Rectal smooth muscle tissue (tissue), 1 donor: ENCODE measurements around the gene EID2.

ENCODE experiments used
- H3K27ac ChIP-seq: one replicate; pipeline ENCODE4 v1.7.0; 2013; ENCODE audit warnings: low read depth, low read length, inconsistent platforms
- H3K27me3 ChIP-seq: one replicate; pipeline ENCODE4 v1.7.0; 2013; ENCODE audit warnings: low read length; ENCODE audit not compliant: control insufficient read depth, insufficient read depth
- H3K36me3 ChIP-seq: one replicate; pipeline ENCODE4 v1.7.0; 2013; ENCODE audit warnings: low read length; ENCODE audit not compliant: control insufficient read depth, insufficient read depth
- H3K4me1 ChIP-seq: one replicate; pipeline ENCODE4 v1.7.0; 2013; ENCODE audit warnings: low read length; ENCODE audit not compliant: control insufficient read depth, insufficient read depth
- H3K4me3 ChIP-seq: one replicate; pipeline ENCODE4 v1.7.0; 2013; ENCODE audit warnings: low read length
- H3K9ac ChIP-seq: one replicate; pipeline ENCODE4 v1.7.0; 2013; ENCODE audit warnings: low read length

Gene EID2

GRCh38 chr19:39553082-39553652 lies 13.2 kb upstream of the EID2 start:
- H3K36me3 ChIP-seq: no peaks in the 10 kb centered on the region
- no peak overlapping the region for H3K4me3 ChIP-seq
- no peak overlapping the region for H3K9ac ChIP-seq
- no peak overlapping the region for H3K27ac ChIP-seq
- H3K4me1 ChIP-seq: peaks cover 2% of the 10 kb centered on the region
- no peaks in the 10 kb centered on the region for H3K27me3 ChIP-seq

GRCh38 chr19:39550197-39550596 lies 10.2 kb upstream of the EID2 start:
- Histone ChIP-seq H3K27ac (no peak overlapping the region), H3K36me3 (no peaks in the 10 kb centered on the region), H3K27me3 (no peaks in the 10 kb centered on the region), H3K9ac (no peak overlapping the region), H3K4me1 (no peaks in the 10 kb centered on the region), H3K4me3 (no peak overlapping the region)

DNA sequence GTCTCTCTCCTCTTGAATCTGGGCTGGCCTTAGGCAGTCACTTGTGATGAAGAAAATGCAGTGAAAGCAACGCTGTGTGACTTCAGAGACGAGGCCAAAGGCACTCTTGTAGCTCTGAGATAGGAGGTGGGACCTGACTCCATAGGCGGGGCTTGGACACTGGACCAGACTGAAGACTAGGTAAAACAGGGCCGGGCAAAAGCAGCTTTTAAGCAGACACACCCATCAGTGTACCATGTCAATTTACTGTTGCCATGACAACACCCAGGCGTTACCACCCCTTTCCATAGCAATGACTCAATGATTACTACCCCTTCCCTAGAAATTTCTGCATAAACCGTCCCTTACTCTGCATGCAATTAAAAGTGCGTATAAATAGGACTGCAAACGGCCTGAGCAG lies 6.6 kb upstream of the EID2 start:
- no peak overlapping the region for H3K9ac ChIP-seq
- no peak overlapping the region for H3K4me3 ChIP-seq
- no peak overlapping the region for H3K27ac ChIP-seq
- no peaks in the 10 kb centered on the region for H3K36me3 ChIP-seq
- no peaks in the 10 kb centered on the region for H3K27me3 ChIP-seq
- no peaks in the 10 kb centered on the region for H3K4me1 ChIP-seq

DNA sequence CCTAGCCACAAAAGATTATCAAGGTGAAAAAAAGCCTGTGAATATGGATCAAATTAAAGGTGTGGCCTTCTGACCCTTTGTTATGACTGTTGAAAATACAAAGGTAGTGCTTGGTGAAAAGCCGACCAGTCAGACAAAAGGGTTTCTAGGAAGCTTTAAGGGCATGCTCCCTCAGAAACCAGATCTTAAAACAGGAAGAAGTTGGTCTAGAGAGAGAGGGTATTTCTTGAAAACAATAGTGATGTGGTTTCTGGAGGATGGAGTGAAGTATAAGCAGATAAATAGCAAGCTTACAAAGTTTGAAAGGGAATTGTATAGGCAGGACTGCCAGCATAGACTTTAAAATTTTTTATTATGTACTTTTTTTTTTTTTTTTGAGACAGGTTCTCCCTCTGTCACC lies 5.0 kb upstream of the EID2 start:
- H3K9ac ChIP-seq: no peak overlapping the region
- H3K27ac ChIP-seq: no peak overlapping the region
- no peaks in the 10 kb centered on the region for H3K27me3 ChIP-seq
- peaks cover 3% of the 10 kb centered on the region for H3K4me1 ChIP-seq
- no peaks in the 10 kb centered on the region for H3K36me3 ChIP-seq
- no peak overlapping the region for H3K4me3 ChIP-seq

DNA sequence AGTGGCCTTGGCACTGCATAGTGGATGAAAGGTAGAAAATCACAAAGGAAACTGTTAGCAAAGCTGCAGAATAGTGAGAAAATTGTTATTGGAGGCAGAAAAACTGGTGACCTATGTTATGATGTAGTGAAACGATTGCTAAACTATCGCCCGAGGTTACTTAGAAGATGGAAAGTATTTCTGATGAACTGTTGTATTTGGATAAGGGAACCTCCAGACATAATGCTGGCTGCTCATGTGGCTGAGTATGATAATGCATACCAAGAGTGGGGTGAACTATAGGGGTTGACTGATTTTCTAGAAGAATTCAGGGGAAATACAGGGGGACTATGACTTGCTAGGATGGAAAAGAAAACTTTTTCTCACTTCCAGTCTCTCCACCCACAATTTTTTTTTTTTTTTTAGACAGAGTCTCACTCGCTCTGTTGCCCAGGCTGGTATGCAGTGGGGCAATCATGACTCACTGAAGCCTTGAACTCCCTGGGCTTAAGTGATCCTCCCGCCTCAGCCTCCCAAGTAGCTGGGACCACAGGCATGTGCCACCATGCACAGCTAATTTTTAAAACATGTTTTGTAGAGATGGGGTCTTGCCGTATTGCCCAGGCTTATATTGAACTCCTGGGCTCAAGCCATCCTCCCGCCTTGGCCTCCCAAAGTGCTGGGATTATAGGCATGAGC lies 4.4 kb upstream of the EID2 start:
- no peaks in the 10 kb centered on the region for H3K27me3 ChIP-seq
- H3K9ac ChIP-seq: no peak overlapping the region
- H3K4me3 ChIP-seq: no peak overlapping the region
- H3K36me3 ChIP-seq: no peaks in the 10 kb centered on the region
- H3K27ac ChIP-seq: no peak overlapping the region
- H3K4me1 ChIP-seq: peaks cover 3% of the 10 kb centered on the region

GRCh38 chr19:39543477-39543857 lies 3.5 kb upstream of the EID2 start:
- Histone ChIP-seq H3K4me1 (peaks cover 9% of the 10 kb centered on the region), H3K9ac (no peak overlapping the region), H3K27me3 (no peaks in the 10 kb centered on the region), H3K4me3 (no peak overlapping the region), H3K27ac (no peak overlapping the region), H3K36me3 (no peaks in the 10 kb centered on the region)

- Histone ChIP-seq H3K4me3 (no peak overlapping the region), H3K4me1 (peaks cover 9% of the 10 kb centered on the region), H3K27ac (no peak overlapping the region), H3K36me3 (no peaks in the 10 kb centered on the region), H3K9ac (no peak overlapping the region), H3K27me3 (no peaks in the 10 kb centered on the region)
Observed at GRCh38 chr19:39542206-39542605, 2.2 kb upstream of the EID2 start.

DNA sequence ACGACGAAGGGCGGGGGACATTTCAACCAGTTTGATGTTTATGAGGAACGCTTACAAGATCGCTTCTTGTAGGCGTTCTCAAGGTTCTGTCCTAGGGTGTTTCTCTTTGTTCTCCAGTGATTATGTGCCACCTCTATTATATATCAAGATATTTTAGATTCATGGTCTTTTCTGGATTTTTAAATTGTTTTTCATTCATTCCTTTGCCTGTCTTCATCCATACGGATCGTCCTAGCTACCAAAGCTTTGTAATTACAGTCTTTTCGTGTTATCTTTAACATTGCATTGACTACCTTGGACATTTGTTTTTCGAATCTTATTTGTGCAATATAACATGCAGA lies 342 bp upstream of the EID2 start:
- H3K36me3 ChIP-seq: no peaks in the 10 kb centered on the region
- no peak overlapping the region for H3K27ac ChIP-seq
- H3K4me3 ChIP-seq: peak overlapping the region; percentile 60
- no peaks in the 10 kb centered on the region for H3K27me3 ChIP-seq
- no peak overlapping the region for H3K9ac ChIP-seq
- peaks cover 9% of the 10 kb centered on the region for H3K4me1 ChIP-seq

DNA sequence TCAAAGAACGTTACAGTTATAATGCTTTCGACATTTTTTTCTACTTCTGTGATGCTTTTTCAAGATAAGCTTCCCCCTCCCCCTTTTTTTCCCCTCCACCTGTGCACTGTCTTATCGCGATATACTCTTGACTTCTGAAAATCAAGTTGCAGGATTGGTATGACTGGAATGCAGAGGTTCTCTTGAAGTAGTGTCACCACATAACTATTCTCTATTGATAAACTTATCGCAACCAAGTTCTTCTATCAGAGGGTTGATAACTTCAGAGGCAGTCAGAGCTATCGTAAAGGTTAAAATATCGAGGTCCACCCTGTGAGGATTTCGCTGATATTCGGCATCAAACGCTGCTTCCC lies 820 bp downstream of the EID2 start:
- no peaks in the 10 kb centered on the region for H3K27me3 ChIP-seq
- H3K36me3 ChIP-seq: no peaks in the 10 kb centered on the region
- H3K9ac ChIP-seq: peak overlapping the region; percentile 3
- H3K4me3 ChIP-seq: peak overlapping the region; percentile 60
- peak overlapping the region; percentile 93 for H3K27ac ChIP-seq
- H3K4me1 ChIP-seq: peaks cover 9% of the 10 kb centered on the region

DNA sequence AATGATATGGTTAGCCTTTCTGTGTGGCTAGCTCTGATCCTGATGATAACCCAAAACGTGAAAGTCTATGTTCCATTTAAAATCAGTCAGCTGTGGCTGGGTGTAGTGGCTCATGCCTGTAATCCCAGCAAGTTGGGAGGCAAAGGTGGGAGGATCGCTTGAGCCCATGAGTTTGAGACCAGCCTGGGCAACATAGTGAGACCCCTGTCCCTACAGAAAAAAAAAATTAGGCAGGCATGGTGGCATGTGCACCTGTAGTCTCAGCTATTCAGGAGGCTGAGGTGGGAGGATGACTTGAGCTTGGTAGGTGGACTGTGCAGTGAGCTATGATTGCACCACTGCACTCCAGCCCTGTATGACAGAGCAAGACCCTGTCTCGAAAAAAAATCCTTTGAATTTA lies 6.2 kb downstream of the EID2 start:
- peaks cover 10% of the 10 kb centered on the region for H3K4me1 ChIP-seq
- no peak overlapping the region for H3K27ac ChIP-seq
- no peaks in the 10 kb centered on the region for H3K27me3 ChIP-seq
- H3K4me3 ChIP-seq: no peak overlapping the region
- H3K36me3 ChIP-seq: no peaks in the 10 kb centered on the region
- H3K9ac ChIP-seq: no peak overlapping the region

DNA sequence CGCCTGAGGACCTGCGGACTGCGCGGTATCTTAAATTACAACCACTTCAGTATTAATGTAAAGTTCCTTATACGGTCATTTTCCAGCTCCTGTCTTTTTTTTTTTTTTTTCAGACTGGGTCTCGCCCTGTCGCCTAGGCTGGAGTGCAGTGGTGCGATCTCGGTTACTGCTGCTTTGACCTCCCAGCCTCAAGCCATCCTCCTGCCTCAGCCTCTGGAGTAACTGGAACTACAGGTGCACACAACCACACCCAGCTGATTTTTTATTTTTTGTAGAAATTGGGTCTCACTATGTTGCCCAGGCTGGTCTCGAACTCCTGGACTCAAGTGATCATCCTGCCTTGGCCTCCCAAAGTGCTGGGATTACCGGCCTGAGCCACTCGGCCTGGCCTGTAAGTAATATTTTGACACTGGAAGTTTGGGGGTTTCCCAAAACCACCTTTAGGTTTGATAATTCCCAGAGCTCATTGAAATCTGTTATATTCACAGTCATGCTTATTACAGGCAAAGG lies 6.9 kb downstream of the EID2 start:
- Histone ChIP-seq H3K27ac (no peak overlapping the region), H3K27me3 (no peaks in the 10 kb centered on the region), H3K4me1 (peaks cover 9% of the 10 kb centered on the region), H3K9ac (no peak overlapping the region), H3K36me3 (no peaks in the 10 kb centered on the region), H3K4me3 (no peak overlapping the region)

DNA sequence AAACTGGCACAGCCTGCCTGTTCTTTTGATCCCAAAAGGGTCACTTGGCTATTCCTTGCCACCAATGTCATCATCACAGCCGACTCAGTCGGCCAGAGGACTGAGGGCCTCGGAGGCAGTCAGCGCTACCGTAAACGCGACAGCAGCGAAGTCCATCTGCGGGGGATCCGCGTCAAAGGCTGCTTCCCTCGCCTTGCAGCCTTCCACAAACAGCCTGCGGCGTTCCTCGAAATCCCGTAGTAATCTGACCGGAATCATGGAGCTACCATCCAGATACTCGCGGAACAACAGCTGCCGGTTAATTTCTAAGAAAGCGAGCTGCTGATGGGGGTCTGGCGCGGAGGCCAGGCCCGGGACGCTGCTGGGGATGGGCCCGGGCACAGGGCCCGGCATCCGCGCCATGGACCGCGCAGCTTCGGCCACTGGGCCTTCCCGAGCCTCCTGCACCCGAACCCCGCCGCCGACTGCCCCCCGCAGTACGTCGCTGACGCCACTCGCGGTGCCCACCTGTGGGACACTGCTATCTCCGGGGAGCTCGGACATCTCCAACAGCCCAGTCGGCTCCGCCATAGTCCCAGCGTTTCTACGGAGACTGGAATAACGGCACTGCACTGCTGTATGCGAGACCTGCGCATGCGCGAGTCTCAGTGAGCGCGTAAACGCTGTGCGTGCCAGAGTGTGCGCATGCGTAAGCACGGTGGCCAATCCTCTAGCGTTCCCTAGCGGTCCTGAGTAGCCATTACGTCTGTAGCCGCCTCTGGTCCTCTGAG lies 7.5 kb downstream of the EID2 start, which contains the start of gene EID2B:
Gene EID2B (minus strand): TSS at position 620 of the 770 bp plus-strand sequence. CDS start 50 bp downstream, at position 570.
- H3K9ac ChIP-seq: peak within 1 kb of the TSS; percentile 87
- H3K27me3 ChIP-seq: no peaks in the 10 kb centered on the region
- H3K27ac ChIP-seq: peak within 1 kb of the TSS; percentile 81
- H3K4me3 ChIP-seq: peak within 1 kb of the TSS; percentile 90
- peaks cover 9% of the 10 kb centered on the region for H3K4me1 ChIP-seq
- H3K36me3 ChIP-seq: no peaks in the 10 kb centered on the region
